CD4-positive, alpha-beta T cell treated with Interleukin-6 for 4 hours (primary cell): ENCODE results near the gene DGKH.
"Not testable (repeated sequence)": the region's sequence is repeated elsewhere in the genome, so short reads cannot be mapped to it uniquely, and the experiment has no call there.

ENCODE experiments used
- DNase-seq: peaks from one replicate; pipeline ENCODE4 v3.0.0-alpha.2; 2020; ENCODE audit warnings: mixed read lengths

The DGKH gene

DNA sequence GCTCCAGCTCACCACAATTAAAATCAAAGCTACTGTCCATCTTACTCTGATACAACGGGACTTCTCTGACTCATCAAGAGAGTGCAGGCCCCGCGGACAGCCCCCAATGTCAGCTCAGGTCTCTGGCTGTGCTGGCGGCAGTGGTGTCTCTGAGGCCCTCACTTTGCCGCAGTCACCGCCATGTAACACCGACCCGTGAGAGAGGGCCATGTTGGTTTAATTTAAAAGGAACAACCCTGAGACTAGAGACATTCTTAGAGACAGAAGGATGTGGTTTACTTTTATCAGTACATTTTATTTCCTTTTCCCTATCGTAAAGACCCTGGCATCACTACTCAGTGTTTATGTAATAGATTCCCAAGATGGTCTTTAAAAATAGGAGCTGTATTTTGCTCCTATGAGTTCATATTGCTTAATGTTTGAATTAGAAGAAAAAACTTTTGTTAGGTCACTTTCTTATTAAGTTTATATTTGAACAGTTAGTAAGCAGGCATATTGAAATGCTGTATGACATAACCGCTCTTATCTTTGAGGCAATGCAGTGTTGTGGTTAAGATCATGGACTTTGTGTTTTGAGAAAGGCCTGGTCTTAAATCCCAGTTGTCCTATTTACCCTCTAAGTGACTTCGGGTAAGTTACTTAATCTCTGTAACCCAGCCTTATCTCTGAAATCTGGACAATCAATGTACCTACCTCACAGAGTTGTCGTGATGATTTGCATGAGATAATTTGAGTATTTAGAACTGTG, 23.4 kb downstream of the DGKH start:
- peak; percentile 3 for DNase-seq

DNA sequence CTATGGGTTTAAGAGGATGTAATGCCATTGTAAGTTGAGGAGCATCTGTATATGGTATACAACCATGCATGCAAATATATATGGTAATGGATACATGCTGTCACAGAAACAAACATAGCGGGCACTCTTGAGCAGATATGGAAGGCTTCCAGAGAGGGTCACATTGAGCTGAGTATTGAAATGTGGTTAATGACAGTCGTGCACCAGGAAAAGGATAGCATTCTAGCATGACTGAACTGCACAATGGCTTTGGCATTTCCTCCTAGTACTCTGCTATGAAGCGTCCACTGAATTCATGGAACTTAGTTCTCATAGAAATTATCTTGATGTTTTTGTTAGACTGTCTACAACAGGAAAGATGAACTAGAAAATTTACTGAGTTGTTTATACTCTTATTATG, 25.2 kb downstream of the DGKH start:
- DNase-seq: no peak

DNA sequence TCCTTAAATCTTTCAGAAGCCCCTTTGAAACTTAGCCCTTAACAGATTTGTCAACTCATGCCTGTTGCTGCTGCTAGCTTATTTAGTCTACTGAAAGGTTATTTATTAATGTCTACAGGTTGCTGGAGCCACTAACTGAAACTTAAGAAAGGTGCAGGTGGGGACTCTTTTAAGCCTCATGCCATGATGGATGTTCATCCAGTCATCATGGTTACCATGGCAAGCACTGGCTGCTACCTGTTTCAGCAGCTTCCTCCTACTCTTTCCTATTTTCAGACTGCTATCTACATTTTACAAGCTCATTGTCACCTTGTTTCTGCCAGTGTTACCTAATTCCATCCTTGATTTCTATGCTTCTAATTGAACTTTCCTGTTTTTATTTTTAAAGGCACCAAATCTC, 27.1 kb downstream of the DGKH start:
- DNase-seq: no peak

DNA sequence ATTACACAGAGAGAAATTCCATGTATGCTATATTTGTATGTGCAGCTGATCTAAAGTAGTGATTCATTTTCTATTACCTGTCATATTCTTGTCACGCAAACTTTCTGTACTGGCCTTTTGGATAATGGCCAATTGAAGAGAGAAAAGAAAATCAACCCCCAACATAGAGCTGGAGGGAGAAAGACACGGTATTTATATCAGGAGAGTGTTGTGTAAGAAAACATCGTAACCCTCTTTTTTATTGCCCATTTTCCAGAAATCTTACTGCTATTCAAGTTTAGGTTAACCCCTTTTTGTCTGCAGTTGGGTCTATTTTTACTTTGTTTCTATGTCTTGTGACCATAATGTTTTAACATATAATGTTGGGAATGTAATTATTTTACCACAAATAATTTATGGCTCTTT, 27.9 kb downstream of the DGKH start:
- DNase-seq: no peak

DNA sequence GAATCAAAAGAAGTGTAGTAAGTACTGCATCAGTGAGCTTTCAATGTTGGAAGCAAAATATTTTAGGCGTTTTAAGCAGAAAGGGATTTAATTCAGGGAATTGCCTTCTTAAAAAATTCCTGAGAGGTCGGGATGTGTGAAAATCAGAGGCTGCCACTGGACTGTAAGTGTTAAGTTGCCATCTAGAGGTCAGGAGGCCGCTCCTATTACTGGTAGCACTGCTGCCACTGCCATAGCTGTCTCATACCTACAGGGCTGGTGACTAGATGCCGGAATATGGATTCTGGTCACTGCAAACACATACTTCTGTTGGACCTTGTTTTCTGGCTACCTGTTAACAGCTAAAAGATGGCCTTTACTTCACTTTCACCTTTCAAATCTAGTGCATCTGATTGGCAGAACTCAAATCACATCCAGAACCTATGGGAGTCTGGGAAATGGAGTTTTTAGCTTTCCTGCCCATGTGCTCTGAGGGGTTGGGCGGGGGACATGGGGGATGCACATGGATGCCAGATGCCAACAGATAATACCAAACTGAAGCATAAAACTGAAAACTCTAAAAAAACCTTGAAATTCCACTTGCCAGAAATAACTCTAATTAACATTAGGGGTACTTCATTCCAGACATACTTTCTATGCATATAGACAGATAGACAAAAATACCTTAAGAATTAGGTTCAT, 29.8 kb downstream of the DGKH start:
- DNase-seq: peak; percentile 11

DNA sequence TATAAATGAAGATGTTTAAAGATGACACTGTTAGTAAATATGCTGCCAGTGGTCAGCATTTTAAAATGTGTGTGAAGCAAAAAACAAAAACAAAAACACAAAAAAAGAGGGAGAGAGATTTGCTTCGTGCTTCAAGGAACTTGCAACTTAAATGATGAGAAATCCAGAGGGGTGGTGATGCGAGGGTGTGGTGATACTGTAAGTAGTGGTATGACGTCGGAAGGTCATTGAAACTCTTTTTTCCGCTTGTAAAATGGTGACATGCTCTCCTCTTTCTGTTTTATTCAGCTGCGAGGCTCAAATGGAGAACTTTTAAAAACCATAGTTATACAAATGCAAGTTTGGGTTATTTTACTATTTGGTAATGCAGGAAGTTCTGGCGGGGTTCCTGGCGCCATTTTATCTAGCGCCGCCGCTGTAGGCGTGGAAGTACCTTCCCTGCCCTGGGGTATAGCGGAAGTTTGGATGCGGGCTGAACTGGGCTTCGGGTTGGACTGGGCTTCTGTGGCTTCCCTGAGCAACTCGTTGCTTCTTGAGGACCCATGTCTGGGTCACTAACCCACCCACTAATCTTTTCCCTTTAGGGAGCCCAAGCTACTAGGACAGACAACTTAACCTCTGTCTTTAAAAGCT, 34.8 kb downstream of the DGKH start:
- no peak for DNase-seq

DNA sequence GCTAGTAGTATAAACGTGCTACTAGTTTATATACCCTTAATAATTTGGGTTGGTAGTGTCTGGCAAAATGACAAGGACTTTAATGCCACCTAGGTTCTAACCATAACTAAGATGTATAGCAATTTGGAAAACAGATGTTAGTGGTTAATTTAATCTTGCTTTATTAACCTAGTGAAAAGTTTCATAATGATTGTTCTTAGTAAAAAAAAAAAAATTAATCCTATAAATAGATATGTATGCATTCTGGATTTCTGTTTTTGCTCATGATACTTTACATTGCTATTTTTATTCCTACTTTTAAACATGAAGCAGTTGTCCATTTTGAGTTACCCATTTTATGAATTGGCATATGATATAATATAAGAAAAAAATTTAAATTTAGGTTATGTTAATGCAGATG, 36.3 kb downstream of the DGKH start:
- DNase-seq: no peak

DNA sequence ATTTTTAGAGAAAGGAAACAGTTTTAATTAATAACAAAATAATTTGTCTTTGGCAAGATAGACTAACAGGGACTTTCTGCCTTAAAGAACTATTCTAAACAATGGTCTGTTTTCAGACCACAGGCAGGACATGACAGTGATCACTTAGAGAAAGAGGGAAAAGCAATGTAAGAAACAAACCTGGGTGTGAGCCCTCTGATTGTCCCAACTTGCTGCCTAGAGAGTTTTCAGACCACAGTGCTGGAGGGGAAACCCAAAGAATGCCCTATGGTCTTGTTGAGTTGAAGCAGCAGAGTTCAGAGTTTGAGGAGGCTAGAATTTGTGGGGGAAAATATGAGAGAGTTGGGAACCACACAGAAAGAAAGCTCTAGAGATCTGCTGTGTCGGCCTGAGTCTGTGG, 38.1 kb downstream of the DGKH start:
- DNase-seq: no peak

DNA sequence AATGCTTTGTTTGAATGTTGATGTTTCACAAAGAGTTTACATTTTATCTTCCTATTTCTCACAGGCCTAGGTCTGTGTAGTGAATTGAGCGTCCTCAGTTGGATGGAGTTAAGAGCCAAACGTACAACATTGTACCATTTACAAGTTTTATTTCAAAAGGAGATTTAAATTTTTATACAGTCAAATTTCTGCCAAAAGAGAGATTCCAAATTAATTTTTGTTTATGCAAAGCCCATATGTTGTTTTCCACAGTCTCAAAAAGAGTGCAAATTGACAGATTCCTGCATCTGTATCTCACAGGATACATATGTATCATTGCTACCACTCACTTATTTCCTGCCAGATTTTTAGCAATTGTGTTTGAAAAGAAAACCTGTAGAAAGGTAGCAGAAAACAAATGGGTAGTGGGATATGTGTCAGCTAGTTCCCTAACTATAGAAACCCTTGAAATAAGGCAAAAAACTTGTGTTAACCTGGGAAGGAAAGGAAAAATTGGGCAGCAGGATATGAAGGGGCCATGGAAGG, 46.1 kb downstream of the DGKH start:
- no peak for DNase-seq

DNA sequence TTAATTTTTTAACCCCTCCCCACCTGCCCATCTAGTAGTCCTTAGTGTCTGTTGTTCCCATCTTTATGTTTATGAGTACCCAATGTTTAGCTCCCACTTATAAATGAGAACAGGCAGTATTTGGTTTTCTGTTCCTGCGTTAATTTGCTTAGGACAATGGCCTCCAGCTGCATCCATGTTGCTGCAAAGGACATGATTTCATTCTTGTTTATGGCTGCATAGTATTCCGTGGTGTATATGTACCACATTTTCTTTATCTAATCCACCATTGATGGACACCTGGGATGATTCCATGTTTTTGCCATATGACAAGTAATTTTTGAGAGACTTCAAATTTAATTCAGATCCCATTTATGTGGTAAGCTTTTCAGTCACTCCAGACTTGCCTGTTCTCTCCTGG, 47.8 kb downstream of the DGKH start:
- DNase-seq: not testable (repeated sequence)

DNA sequence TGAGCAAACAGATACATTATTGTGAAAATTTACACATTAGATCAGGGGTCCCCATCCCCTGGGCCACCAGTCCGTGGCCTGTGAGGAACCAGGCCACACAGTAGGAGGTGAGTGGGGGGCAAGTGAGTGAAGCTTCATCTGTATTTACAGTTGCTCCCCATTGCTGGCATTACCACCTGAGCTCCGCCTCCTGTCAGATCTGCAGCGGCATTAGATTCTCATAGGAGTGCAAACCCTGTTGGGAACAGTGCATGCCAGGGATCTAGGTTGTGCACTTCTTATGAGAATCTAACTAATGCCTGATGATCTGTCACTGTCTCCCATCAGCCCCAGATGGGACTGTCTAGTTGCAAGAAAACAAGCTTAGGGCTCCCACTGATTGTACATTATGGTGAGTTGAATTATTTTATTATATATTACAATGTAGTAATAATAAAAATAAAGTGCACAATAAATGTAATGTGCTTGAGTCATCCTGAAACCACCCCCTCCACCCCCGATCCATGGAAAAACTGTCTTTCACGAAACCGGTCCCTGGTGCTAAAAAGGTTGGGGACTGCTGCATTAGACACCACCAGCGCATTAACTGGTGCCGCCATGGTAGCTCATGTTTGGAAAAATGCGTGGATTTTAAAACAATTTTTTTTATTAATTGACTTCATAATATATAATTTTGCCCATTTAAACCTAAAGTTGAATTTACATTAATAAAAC, 51.7 kb downstream of the DGKH start:
- DNase-seq: no peak

DNA sequence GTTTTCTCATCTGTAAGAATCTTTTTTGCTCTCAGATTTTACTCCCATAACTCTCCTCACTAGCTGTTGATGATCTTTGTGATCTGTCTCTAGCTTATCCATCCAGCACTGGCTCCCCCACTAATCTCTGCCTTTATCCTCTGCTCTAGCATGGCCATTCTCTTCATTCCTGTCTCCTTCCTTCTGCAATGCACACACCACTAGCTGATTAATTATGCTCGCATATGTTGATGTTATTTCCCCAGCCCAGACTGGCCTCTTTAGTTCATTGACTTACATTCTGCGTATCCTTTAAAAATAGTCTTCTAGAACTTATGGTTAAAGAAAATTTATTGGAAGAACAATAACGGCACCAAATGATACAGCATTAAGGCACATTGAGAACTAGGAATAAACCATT, 52.5 kb downstream of the DGKH start:
- DNase-seq: no peak

DNA sequence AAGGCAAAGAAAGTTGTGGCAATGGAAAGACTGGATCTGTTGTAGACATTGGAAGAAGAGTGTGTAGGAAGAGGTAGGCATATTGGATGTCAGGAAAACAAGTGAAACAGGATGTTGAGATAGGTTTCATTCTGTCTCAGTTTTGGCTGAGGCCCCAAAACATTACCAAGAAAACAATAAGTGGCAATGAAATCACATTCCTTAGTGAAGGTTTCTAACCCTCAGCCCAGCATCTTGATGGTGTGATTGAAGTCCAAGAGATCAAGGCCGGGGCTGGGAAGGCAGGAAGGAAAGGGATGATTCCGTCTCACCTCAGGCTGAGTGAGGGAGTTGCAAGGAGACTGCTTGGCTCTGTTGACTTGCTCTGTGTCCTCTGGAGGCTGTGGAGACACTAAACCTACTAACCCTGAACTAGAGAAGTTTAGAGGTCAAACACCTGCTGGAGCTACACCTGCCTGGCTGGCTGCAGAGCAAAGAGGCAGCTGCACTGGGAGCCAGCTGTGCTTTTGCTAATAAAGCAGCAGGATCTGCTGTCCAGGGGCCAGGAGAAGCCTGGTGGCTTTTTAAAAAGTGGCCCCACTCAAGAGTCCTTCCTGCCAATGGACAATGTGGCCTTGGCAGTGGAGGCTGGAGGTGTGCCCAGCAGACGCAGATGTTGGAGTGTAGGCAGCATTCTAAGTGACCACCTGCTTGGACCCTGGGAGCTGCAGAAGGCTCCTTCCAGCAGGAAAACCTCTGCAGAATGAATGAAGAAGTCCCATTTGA, 53.6 kb downstream of the DGKH start:
- DNase-seq: no peak

DNA sequence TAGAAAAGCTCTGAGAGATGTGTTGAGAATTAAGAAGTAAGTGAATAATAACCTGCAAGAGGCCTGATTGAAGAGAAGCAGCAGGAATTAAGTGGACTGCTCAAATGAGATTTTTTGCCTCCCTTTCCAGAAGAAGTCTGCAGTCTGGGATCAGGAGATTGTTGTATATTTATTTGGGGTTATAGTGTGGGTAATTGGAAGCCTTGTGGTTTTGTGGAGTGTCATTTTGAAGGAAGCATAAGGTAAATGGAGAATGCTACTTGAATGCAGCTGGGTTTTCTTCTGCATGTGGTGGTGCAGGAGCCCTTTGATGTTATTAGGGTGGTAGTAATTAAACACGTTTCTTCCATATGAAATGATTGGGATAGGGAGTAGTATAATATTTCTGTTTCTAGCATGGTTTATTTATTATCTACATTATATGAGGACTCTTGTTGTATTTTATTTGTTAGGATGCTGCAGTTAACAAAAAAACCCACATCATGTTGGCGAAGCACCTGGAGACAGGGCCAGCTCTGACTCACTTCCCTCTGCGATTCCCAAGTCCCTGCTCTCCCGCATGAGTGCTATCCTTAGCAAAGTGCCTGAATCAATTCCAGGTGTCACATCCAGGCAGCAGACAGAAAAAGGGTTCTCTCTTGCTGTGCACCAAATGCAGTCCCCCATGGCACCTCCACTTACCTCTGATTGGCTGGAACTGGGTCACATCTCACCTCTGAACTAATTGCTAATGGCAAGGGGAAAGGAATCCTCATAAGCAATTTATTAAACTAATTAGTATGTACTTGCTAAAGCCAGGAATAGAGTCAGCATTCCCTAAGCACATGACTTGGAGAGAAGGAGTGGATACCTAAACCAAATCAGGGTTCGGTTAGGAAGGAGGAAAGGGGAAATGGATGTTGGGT, 54.8 kb downstream of the DGKH start:
- DNase-seq: no peak

DNA sequence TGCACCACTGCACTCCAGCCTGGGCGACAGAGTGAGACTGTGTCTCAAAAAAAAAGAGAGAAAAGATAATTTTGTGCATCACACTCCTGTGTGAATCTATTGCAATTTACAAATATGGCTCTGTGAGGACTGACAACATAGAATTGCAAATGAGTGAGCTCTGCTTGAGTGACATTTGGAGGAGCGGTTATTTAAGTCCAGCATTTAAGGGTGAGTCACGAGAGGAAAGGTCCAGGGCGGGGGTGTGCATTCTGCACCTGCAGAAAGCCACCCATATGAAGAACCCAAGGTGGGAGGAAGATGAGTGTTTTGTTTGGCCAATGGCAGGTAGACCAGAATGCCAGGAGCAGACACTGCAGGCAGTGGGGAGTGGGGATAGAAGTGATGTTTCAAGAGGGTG, 58.5 kb downstream of the DGKH start:
- no peak for DNase-seq

DNA sequence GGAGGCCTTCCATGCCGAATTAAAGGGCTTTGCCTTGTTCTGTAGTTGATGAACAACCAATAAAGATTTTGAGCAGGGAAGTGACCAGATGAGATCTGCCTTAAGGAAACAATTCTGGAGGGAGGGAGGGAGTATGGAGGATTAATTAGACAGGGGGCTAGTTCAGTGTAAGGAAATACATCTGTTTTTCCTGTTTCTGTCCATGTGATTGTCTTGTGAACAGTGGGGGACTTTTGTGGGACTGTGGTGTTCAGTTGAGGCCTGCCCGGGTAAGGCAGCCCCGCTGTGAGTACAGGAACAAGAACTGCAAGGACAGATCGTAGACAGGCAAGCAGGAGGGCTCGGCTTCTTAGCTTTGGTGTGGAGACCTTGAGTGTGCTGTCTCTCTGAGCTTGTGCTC, 59.0 kb downstream of the DGKH start:
- no peak for DNase-seq

DNA sequence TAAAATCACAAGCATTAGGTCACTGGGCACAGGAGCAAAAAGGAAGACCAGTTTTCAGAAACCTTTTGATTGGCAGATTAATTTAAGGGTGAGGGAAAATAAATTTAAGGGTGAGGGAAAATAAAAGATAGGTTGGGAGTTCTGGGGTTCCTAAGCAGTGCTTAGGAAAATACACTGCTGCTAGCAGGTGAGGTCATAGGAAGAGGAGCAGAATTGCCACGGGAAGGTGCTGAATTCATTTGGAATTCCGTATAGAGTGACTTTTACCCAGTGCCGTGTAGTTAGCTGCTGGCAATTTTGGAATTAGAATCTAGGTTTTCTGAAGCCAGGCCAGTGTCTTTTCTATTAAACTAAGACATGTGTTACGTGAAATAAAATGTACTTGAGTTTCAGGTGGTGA, 59.8 kb downstream of the DGKH start:
- no peak for DNase-seq

DNA sequence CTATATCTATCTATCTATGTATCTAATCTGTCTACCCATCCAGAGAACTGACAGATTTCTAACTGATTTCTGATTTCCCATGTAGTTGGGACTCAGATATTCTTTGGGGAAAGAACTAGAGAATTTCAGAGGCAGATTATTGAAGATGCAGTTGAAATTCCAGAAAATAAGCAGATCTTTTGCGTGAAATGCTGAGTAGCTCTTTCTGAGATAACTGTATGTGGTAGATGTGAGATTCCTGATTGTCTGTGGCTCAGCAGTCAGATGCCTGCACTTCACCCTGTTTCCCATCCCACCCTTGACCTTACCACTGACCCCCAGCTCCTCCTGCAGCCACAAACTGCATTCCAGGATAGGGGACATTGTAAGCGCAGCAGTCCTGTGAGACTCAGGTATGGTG, 61.5 kb downstream of the DGKH start:
- DNase-seq: no peak

DNA sequence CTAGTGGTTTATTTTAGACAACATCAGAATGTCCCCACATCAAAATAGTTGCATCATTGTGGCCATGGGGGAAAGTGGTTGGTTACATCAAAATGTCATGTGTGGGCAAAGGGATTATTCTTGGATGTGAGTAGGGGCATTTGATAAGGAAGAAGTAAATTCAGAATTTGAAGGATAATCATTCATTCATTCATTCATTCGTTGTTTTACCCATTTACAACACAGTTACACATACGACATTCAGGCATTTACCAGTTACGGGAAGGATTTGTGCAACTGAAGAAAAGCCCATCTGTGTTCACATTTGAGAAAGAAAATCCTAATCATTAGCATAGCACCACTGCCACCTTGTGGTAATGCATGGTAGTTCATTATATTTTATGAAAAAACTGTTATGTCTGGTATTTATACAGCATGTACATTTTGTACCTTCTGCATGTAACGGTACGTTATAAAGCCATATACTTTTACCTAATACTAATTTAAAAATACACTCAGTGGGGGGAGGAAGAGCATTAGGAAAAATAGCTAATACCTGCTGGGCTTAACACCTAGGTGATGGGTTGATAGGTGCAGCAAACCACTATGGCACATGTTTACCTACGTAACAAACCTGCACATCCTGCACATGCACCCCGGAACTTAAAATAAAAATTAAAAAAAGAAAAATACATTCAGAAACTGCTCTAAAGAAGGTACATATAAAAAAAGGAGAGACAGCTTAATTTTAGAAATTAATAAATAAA, 62.1 kb downstream of the DGKH start:
- DNase-seq: peak; percentile 51

DNA sequence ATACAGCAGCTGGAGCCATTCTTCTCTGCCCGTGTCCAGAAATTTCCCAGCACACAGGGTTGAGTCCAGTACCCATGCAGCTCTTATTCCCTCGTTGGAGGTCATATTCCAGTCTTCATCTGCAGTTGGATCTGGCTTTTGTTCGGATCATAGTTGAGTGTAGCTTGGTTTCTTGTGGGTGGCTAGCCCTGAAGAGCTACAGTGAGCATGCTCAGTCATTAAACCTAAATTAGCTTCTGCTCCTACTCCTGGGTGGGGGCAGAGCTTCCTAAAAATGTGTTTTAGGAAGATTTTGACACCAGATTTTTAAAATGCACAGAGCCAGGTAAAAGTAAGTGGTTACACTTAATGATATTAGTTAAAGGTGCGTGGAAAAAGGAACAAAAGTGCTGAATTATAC, 64.4 kb downstream of the DGKH start:
- DNase-seq: no peak

DNA sequence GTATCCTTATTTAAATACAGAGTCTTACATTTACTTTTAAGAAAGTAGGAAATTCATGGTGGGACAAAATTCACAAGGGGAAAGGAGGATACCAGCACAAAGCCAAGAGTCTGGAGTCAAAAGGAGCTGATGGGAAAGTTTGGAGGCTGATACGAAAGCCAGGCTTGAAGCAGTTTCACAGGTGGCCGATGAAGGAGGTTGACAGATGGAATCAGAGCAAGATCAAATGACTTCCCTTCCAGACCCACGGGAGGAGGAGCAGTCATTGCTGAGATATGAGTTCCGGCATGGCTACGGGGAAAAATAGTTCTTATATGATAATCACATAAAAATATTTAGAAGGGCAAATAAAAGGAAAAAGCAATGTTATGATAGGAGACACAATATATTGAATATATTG, 65.0 kb downstream of the DGKH start:
- DNase-seq: no peak
